GM18502 (cell line): ENCODE results near the gene FBH1.
"Not testable (repeated sequence)": the region's sequence is repeated elsewhere in the genome, so short reads cannot be mapped to it uniquely, and the experiment has no call there.

Source experiments
- ATAC-seq: cut with Tn5 transposase; IDR thresholded peaks from one replicate; pipeline ENCODE4 v1.9.1; 2021; ENCODE audit warnings: mild to moderate bottlenecking; ENCODE audit not compliant: unreplicated experiment, poor library complexity

Gene FBH1

DNA sequence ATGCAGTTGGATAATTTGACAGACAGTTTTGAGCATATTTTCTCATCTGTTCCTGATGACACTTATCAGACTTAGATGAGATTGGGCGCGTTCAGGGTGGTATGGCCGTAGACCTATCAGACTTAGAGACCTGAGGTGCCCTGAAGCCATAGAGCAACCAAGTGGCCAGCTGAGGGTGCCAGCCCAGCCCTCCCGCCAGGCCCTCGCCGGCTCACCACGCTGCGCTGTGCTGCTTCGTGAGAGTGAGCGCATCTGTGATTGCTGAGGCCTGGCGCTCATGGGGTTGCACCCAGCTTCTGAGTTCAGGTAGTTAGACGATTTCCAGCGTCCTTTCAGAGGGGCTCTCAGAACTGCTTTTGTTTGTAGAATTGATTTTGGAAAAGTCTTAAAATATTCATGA, 10.2 kb downstream of the FBH1 start:
- no peak for ATAC-seq

- ATAC-seq: no peak
These were observed 12.7 kb downstream of the FBH1 start for GRCh38 chr10:5902511-5903274.

- ATAC-seq: no peak
These were observed 13.5 kb downstream of the FBH1 start for GRCh38 chr10:5903563-5903962.

DNA sequence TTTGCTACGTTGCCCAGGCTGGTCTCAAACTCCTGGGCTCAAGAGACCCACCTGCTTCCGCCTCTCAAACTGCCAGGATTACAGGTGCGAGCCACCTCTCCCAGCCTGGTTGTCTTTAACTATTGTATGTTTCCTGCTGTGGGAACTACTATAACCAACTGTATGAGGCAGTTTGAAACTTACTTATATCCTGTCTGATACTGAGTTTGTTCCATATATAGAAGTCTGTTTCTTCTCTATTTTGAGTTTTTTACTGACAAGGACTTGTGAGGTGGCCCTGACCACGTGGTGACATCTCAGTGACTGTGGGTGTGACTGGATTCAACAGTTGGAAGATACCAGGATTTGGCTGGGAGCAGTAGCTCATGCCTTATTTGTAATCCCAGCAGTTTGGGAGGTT, 14.2 kb downstream of the FBH1 start:
- peak; percentile 94 for ATAC-seq

DNA sequence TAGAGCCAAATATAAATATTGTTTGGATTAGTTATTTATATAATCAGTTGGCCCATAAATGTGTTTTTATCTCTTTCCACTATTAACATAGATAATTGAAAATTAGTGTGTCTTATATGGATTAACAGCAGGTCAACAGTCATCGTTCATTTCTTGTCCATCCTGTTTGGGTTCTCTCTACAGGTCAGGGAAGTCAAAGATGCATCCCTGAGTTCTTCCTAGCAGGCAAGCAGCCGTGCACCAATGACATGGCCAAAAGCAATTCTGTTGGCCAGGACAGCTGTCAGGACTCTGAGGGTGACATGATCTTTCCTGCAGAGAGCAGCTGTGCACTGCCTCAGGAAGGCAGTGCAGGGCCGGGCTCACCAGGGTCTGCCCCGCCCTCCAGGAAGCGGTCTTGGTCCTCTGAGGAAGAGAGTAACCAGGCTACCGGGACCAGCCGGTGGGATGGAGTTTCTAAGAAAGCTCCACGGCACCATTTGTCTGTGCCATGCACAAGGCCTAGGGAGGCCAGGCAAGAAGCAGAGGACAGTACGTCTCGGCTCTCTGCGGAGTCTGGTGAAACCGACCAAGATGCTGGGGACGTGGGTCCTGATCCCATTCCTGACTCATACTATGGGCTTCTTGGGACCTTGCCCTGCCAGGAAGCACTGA, 15.9 kb downstream of the FBH1 start:
- ATAC-seq: no peak

- no peak for ATAC-seq
These were observed 16.6 kb downstream of the FBH1 start for GRCh38 chr10:5906651-5907050.

GRCh38 chr10:5908676-5909075, 18.6 kb downstream of the FBH1 start:
- not testable (repeated sequence) for ATAC-seq

- no peak for ATAC-seq
These were observed 20.5 kb downstream of the FBH1 start for GRCh38 chr10:5910323-5911100.

- ATAC-seq: no peak
These were observed 21.6 kb downstream of the FBH1 start for GRCh38 chr10:5911670-5912069.

- ATAC-seq: no peak
These were observed 23.7 kb downstream of the FBH1 start for GRCh38 chr10:5913736-5914135.

DNA sequence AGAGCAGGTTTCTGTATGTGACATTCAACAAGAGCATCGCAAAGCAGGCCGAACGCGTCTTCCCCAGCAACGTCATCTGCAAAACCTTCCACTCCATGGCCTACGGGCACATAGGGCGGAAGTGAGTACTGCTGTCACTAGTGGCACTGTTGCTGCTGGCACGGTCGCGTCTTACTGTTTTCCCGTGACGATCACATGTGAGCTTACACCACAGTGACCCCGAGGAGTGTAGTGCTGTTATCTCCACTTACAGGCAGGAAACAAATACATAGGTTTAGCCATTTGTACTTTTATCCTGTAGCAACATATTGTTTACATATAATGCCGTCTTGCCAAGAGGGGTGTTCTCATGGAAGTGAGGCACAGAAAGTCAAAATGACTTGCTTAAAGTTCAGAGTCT, 25.4 kb downstream of the FBH1 start:
- no peak for ATAC-seq

DNA sequence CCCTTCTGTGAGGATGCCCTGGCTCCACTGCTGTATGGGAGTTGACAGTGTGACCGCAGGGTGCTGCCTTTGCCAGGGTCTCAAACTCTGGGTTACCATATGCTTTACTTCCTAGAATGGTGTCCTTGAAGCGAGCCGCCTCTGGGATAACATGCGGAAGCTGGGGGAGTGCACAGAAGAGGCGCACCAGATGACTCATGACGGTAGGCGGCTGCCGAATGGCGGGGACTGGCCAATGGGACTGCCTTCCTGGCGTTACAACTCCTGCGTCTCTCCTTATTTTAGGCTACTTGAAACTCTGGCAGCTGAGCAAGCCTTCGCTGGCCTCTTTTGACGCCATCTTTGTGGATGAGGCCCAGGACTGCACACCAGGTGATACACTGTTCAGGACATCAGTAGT, 27.3 kb downstream of the FBH1 start:
- no peak for ATAC-seq

GRCh38 chr10:5918763-5919162, 28.7 kb downstream of the FBH1 start:
- no peak for ATAC-seq

- ATAC-seq: no peak
These were observed 29.5 kb downstream of the FBH1 start for GRCh38 chr10:5919568-5919967.

DNA sequence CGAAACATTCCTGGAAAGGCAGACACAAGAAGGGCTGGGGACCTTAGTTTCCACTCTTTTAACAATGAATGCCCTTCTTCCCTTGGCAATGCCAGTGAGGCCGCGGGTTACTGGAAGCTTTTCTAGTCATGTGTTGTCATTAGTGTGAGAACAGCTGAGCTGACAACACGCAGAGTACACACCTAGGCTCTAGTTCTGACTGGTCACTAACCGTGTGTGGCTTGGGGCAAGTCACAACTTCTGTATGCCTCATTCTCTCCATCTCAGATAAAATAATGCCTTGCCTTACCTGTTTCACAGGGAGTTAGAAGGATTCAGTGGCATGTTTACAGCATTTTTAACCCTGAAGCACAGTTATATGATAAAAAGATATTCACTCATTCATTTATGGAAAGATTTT, 31.7 kb downstream of the FBH1 start:
- ATAC-seq: no peak

DNA sequence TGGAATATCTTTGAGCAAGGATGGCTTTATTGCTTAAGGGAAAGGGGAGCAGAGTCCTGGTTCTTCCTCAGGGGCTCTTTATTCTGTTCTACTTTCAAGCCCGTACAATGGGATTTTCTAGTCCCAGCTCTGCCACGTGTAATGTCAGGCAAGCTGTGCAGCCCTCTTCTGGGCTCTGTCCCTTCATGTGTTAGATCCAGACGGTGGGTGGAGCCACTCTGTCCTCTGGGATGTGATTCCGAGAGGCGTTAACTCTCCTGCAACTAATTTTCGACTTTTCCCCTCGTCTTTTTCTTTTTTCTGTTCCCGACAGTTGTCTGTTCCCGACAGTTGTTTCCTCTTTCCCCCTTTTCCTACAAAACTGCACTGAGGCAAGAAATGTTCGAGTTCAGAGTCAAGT, 34.8 kb downstream of the FBH1 start:
- no peak for ATAC-seq

DNA sequence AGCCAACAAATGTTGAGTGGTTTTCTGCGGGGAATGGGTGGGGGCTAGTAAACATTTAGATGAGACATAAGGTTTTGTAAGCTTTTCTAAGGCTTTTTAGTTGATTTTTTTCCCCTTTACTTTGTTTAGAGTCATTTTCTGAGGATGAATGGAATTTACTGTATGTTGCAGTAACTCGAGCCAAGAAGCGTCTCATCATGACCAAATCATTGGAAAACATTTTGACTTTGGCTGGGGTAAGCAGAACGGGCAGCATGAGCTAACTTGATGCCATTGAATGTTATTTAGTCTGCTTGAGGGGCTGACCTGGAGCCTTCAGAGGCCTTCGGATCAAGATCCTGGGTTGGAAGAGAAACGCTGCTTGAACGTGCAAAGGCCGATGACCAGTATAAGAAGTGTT, 37.3 kb downstream of the FBH1 start:
- no peak for ATAC-seq

GRCh38 chr10:5929442-5929841, 39.4 kb downstream of the FBH1 start:
- no peak for ATAC-seq

GRCh38 chr10:5930272-5930671, 40.2 kb downstream of the FBH1 start:
- no peak for ATAC-seq

- no peak for ATAC-seq
These were observed 42.3 kb downstream of the FBH1 start for GRCh38 chr10:5932345-5932744.

DNA sequence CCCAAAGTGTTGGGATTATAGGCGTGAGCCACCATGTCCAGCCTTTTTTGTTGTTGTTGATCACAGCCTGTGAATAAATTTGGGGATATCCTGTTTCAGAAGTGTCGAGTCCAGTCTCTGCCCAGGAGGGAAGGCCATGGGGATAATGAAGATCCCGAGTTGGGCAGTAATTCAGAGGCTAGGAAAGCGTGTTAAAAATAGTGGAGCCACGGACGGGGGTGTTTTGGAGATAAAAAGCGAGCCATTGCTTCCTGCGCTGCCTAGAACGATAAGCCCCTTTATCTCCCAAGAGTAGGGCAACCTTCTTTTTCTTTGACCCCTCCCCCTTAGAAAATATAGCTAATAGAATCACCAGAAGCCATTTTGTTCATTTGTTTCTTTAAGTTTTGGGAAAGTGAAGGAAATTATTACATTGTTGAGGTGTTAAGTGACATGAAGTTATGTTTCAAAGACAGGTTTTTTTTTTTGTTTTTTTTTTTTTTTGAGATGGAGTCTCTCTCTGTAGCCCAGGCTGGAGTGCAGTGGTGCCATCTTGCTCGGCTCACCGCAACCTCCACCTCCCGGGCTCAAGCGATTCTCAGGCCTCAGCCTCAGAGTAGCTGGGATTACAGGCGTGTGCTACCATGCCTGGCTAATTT, 44.0 kb downstream of the FBH1 start:
- ATAC-seq: no peak
